ENCODE data around the gene STAP1.

- no peak for TF ChIP-seq CTCF (conservative IDR thresholded peaks at IDR 0.05 in 1 of 2, IDR thresholded peaks at IDR 0.05 in 1 of 2; ENCODE audit: low read depth in 1 of 2, low read length in 2 of 2)
- no peak for TF ChIP-seq EZH2 (IDR thresholded peaks at IDR 0.05; ENCODE audit: low read length, missing control alignments)
Measured at GRCh38 chr4:67638136-67638535, 79.6 kb downstream of the STAP1 start.

All from fibroblast of lung (primary cell).